DLD1 (cell line): Measurements from ENCODE around the gene ACACA.

Experiments used
- in situ Hi-C: cut with HindIII; loops from 2 replicates; pipeline ENCODE4 v1.10.0; 2017; ENCODE audit warnings: low sequenced_read_pairs

The ACACA gene

GRCh38 chr17:37399265-37399803, 7.3 kb downstream of the ACACA start:
- in situ Hi-C loops, result no loop called here

GRCh38 chr17:37393352-37393751, 13.3 kb downstream of the ACACA start:
- in situ Hi-C loops, result no loop called here

DNA sequence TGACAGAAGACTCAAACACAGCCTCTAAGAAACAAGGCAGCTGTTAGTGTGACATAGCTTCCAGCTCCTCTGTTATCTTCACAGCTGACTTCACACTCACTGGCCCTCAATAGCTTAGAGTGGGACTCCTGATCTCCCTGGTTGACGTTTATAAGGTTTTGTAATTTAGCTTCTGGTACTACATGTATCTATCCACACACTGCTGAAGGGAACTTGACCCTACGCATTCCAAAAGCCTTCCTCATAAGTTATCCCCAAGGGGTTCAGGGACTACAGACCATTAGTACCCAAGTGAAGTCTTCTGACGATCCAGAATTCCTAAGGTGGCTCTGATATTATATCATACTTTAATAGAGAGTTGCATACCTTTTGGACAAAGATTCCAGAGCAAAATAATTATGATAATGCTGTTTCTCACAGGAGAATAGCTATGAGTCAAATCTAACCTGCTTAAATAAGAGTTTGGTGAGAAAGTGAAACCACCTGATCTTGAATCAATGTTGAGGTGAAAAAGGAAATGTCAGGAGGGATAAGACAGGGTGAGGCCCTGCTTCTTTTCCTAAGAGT, 14.5 kb downstream of the ACACA start:
- in situ Hi-C loops, result no loop called here

GRCh38 chr17:37391146-37391545, 15.5 kb downstream of the ACACA start:
- in situ Hi-C loops, result no loop called here

GRCh38 chr17:37389160-37389559, 17.5 kb downstream of the ACACA start:
- in situ Hi-C loops, result no loop called here

GRCh38 chr17:37388266-37388665, 18.4 kb downstream of the ACACA start:
- in situ Hi-C loops, result no loop called here

DNA sequence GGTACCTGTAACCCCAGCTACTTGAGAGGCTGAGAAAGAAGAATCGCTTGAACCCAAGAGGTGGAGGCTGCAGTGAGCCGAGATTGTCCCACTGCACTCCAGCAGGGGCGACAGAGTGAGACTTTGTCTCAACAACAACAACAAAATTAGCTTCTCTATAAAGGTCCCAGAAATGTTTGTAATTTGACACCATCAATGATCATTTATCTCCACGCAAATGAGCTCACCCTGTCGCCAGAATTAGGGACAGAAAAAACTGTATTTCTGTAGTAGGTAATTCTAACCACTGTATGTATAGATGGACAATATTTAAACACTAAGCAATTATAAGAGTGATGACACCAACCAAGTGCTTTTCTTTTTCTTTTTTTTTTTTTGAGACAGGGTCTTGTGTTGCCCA, 20.2 kb downstream of the ACACA start:
- in situ Hi-C loops, result no loop called here

DNA sequence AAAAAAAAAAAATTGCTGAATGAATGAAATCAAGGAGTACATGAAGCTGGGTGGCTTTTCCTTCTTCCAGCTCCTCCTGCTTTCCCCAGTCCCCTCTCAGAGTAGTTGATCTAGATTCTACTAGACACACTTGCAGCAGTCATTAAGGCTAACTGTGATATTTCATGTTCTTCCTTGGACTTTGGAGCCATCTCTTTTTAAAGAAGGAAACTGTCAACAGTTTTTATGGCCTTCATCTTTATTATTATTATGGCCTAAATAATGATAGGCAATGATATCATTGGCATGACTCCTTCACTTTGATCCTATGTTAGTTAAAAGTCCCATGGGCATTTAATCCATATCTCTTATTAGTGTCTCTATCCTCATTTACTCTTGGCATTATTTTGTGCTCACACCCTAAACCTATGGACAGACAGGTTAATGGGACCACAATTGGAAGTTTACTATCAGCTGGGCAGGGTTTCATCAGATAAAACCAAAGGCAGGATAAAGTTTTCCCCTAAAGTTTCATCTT, 21.1 kb downstream of the ACACA start:
- in situ Hi-C loops, result no loop called here

DNA sequence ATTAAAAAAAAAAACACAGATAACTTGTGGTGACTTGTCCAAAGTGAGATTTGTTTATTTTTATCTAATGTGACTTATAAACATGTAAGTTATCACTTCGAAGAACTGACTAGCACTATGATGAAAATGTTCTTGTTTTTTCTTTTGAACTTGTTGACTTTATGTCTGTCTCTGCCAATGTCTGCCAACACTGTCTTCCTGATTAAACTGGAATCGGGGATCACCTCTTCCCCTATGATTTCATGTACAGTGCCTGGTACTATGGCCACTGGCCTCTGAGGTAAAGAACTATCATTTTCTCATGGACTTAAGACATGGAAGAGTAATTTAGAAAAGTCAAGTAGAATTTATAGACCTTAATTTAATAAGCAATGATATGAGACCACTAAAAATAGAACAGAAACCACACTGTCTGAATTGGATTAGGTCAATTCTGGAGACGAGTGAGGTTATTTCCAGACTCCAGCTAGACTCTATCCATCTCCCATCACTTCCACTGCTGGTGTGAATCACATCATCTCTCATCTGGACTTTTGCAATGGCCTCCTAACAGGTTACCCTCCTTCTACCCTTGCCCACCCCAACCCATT, 22.0 kb downstream of the ACACA start:
- in situ Hi-C loops, result no loop called here

DNA sequence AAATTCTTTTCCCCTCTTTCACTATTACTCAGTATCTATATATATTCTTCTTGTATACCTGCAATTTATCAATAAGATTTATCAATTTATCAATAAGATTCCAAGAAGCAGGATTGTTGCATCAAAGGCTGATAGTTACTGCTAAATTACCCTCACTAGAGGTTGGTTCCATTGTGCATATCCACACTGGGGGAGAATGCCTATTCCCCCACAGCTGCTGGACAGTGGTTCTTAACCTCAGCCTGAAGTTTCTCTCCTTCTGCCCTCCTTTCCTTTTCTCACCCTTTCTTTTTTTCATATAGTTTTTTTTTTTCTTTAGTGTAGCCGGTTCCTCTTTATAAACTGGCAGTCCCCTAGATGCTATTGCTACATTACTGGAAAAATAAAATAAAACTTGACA, 24.6 kb downstream of the ACACA start:
- in situ Hi-C loops, result no loop called here

GRCh38 chr17:37375706-37376105, 30.9 kb downstream of the ACACA start, which contains the start of gene C17orf78:
Gene C17orf78 (plus strand): TSS chr17:37375985. CDS start chr17:37376093, 108 bp downstream.
- in situ Hi-C loops, result no loop called here

DNA sequence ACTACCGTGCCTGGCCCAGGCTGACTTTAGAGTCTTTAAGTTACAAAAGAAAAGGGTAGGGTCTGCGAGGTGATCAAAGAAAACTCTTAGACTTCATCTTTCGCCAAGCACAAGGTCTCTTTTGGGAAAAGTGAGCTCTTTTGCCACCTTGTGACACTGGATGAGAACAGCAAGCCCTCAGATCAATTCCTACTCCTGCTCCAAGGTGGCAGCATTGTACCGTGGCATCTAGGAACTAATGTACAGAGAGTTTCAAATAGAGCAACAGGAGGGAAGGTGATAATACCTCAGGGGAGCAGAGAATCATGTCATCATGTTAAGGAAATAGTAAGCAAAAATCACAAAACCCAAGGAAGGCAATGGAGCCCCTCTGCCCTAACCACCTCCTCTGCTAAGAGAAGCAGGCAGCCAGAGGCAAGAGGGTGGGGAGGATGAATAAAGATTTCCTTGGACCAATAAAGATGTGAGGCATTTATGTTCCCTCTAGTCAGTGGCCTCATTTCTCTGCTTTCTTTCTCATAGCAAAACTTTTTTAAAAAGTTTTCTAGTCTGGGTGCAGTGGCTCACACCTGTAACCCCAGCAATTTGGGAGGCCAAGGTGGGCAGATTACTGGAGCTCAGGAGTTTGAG, 33.0 kb downstream of the ACACA start:
- in situ Hi-C loops, result no loop called here

GRCh38 chr17:37368577-37368976, 38.1 kb downstream of the ACACA start:
- in situ Hi-C loops, result no loop called here

- in situ Hi-C loops, result no loop called here
Observed at GRCh38 chr17:37365589-37365988, 41.0 kb downstream of the ACACA start.

- in situ Hi-C loops, result no loop called here
Observed at GRCh38 chr17:37361543-37361942, 45.1 kb downstream of the ACACA start.

- in situ Hi-C loops, result no loop called here
Observed at GRCh38 chr17:37360632-37361031, 46.0 kb downstream of the ACACA start.

DNA sequence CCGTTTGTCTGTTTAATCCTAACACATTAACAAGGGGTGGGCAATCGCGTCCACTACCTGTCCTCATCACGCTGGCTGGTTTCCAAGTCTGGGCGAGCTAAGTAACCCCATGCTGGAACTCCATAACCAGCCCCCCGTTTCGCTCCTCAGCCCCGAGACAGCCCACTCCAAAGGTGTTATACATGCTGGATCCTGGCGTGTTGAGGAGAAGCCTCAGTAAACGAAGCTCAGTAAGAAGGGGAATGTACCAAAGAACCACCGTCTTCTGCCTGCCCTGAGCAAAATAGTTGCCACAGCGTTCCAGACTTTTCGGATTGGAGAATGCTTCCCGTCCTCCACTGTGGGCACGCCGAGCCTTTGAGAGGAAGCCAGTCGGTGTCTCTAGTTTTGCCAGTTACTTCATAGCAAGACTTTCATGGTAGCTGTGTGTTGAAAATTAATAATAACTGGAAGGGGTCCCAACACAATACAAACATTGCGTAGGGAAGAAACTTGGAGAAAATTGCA, 46.9 kb downstream of the ACACA start:
- in situ Hi-C loops, result no loop called here

- in situ Hi-C loops, result no loop called here
Observed at GRCh38 chr17:37358830-37359681, 47.6 kb downstream of the ACACA start.

- in situ Hi-C loops, result no loop called here
Observed at GRCh38 chr17:37358098-37358829, 48.4 kb downstream of the ACACA start.
